SK-N-SH (cell line): Measurements from ENCODE around the gene TM9SF4. TPM values are rescaled to one million over a fixed set of nuclear protein-coding genes. Genes with fewer than 3 reads are reported as not detected.

Experiments used
- CTCF ChIA-PET: fragments of 300-600, 350-600 bp; formaldehyde crosslinking; extraction: SDS; loops from one replicate; lab custom pipeline; 2021; lab: Yijun Ruan, JAX
- POLR2A ChIA-PET: fragments of 350-600 bp; sonication (Branson Sonifier 250); formaldehyde crosslinking; extraction: SDS; loops from one replicate; lab custom pipeline; 2020; ENCODE audit warnings: antibody characterized with exemption, inconsistent platforms; lab: Yijun Ruan, JAX
- DNase-seq: peaks from one replicate; pipeline ENCODE4 v3.0.0; 2012
- H2AFZ ChIP-seq: fragments of 200-600 bp; sonication (generic); 2 replicates; pipeline ENCODE4 v1.8.1; 2016; ENCODE audit warnings: antibody characterized with exemption, mild to moderate bottlenecking, low read depth
- H3F3A ChIP-seq: fragments of 200-600 bp; sonication (generic); replicated peaks from 2 replicates; pipeline ENCODE3; 2016; ENCODE audit warnings: antibody characterized with exemption, mild to moderate bottlenecking; ENCODE audit not compliant: insufficient read depth
- H3K27ac ChIP-seq, 2 experiments: fragments of 200-500 bp in 1 of 2; fragments of 200-600 bp in 1 of 2; sonication (Bioruptor generic) in 1 of 2; sonication (generic), shearing (Covaris generic) in 1 of 2; 2 replicates each; pipeline versions ENCODE4 v1.5.1 to v1.6.1; 2014 to 2016; ENCODE audit warnings: low read depth in 2 of 2, inconsistent platforms in 1 of 2, low read length in 1 of 2, mild to moderate bottlenecking in 1 of 2, mixed read lengths in 1 of 2
- H3K27me3 ChIP-seq: fragments of 200-600 bp; sonication (generic), shearing (Covaris generic); 2 replicates; pipeline ENCODE4 v1.6.1; 2016; ENCODE audit warnings: mixed run types; ENCODE audit not compliant: insufficient read depth
- H3K36me3 ChIP-seq, 2 experiments: fragments of 200-500 bp in 1 of 2; fragments of 200-600 bp in 1 of 2; sonication (Bioruptor generic) in 1 of 2; sonication (generic) in 1 of 2; replicated peaks in 1 of 2; 2 replicates each; pipeline versions ENCODE3 to v1.5.1; 2014 to 2016; ENCODE audit warnings: low read length in 1 of 2, mild to moderate bottlenecking in 1 of 2; ENCODE audit not compliant: insufficient read depth in 2 of 2, control insufficient read depth in 1 of 2
- H3K4me1 ChIP-seq, 2 experiments: fragments of 200-500 bp in 1 of 2; fragments of 200-600 bp in 1 of 2; sonication (Bioruptor generic) in 1 of 2; sonication (generic), shearing (Covaris generic) in 1 of 2; 2 replicates each; pipeline versions ENCODE4 v1.5.1 to v1.6.1; 2014 to 2016; ENCODE audit warnings: low read depth in 1 of 2, low read length in 1 of 2, mixed run types in 1 of 2; ENCODE audit not compliant: insufficient read depth in 2 of 2, control insufficient read depth in 1 of 2
- H3K4me2 ChIP-seq: fragments of 200-600 bp; sonication (generic), shearing (Covaris generic); 2 replicates; pipeline ENCODE4 v1.6.1; 2017; ENCODE audit warnings: mixed run types
- H3K4me3 ChIP-seq, 2 experiments: fragments of 200-500 bp in 1 of 2; fragments of 200-600 bp in 1 of 2; sonication (Bioruptor generic) in 1 of 2; sonication (generic), shearing (Covaris generic) in 1 of 2; 2 replicates each; pipeline versions ENCODE4 v1.5.1 to v1.8.1; 2014 to 2016; ENCODE audit warnings: low read depth in 2 of 2, inconsistent platforms in 1 of 2, low read length in 1 of 2, mild to moderate bottlenecking in 1 of 2, mixed read lengths in 1 of 2, moderate library complexity in 1 of 2
- H3K79me2 ChIP-seq: fragments of 200-600 bp; sonication (generic); 2 replicates; pipeline ENCODE4 v1.8.1; 2017; ENCODE audit warnings: mild to moderate bottlenecking; ENCODE audit not compliant: insufficient read depth
- H3K9ac ChIP-seq: fragments of 200-600 bp; sonication (generic); 2 replicates; pipeline ENCODE4 v1.6.1; 2017; ENCODE audit warnings: mixed run types
- H3K9me2 ChIP-seq: fragments of 200-600 bp; sonication (generic); 2 replicates; pipeline ENCODE4 v1.6.1; 2017; ENCODE audit warnings: mixed run types
- H3K9me3 ChIP-seq: fragments of 200-600 bp; sonication (generic); 2 replicates; pipeline ENCODE4 v1.6.1; 2017; ENCODE audit warnings: mixed run types, mild to moderate bottlenecking, moderate library complexity
- H4K20me1 ChIP-seq: fragments of 200-600 bp; sonication (generic); 2 replicates; pipeline ENCODE4 v1.6.1; 2017; ENCODE audit warnings: mild to moderate bottlenecking, mixed run types; ENCODE audit not compliant: insufficient read depth
- CHD2 ChIP-seq: fragments of 150-350 bp; IDR thresholded peaks from 2 replicates; pipeline ENCODE4 v1.6.1; 2018; ENCODE audit warnings: low read length; ENCODE audit not compliant: partially characterized antibody
- FOXJ3 ChIP-seq: sonication (generic); formaldehyde crosslinking; IDR thresholded peaks from 2 replicates; pipeline ENCODE4 v1.5.1; 2020; ENCODE audit warnings: mild to moderate bottlenecking, missing genetic modification reagents
- GATA2 ChIP-seq: sonication (generic); formaldehyde crosslinking; IDR thresholded peaks from 2 replicates; pipeline ENCODE4 v1.5.0; 2020; ENCODE audit warnings: mild to moderate bottlenecking, missing genetic modification reagents
- MEF2A ChIP-seq: IDR thresholded peaks from 2 replicates; pipeline ENCODE4 v1.4.0; 2012; ENCODE audit warnings: low read depth, borderline replicate concordance
- MXI1 ChIP-seq: IDR thresholded peaks from 2 replicates; pipeline ENCODE4 v1.6.1; 2012; ENCODE audit warnings: mild to moderate bottlenecking, low read depth, low read length, improper control_type of control experiment
- NFIC ChIP-seq: IDR thresholded peaks from 2 replicates; pipeline ENCODE4 v1.4.0; 2012; ENCODE audit warnings: borderline replicate concordance
- PBX3 ChIP-seq: IDR thresholded peaks from 2 replicates; pipeline ENCODE4; 2012
- RAD21 ChIP-seq: IDR thresholded peaks from 2 replicates; pipeline ENCODE4 v1.6.1; 2012; ENCODE audit warnings: mild to moderate bottlenecking, low read length
- RFX5 ChIP-seq: IDR thresholded peaks from 2 replicates; pipeline ENCODE4 v1.6.1; 2012; ENCODE audit warnings: mild to moderate bottlenecking, improper control_type of control experiment, low read length
- RXRA ChIP-seq: IDR thresholded peaks from 2 replicates; pipeline ENCODE4 v1.4.0; 2012; ENCODE audit warnings: low read depth, mild to moderate bottlenecking, borderline replicate concordance
- SIN3A ChIP-seq: IDR thresholded peaks from 2 replicates; pipeline ENCODE4 v1.6.1; 2012; ENCODE audit warnings: low read depth, mild to moderate bottlenecking, low read length, moderate library complexity, borderline replicate concordance
- SMC3 ChIP-seq: IDR thresholded peaks from 2 replicates; pipeline ENCODE4 v1.6.1; 2012; ENCODE audit warnings: low read depth, low read length, improper control_type of control experiment
- TAF1 ChIP-seq: IDR thresholded peaks from 2 replicates; pipeline ENCODE4 v1.6.1; 2012; ENCODE audit warnings: low read depth, mild to moderate bottlenecking, low read length, moderate library complexity, borderline replicate concordance
- TCF12 ChIP-seq: IDR thresholded peaks from 2 replicates; pipeline ENCODE4 v1.4.0; 2012
- WGBS: methylation state at CpG from one replicate; pipeline ENCODE4 v1.1.6; 2017; ENCODE audit warnings: low lambda C conversion rate; 5-methylcytosine and 5-hydroxymethylcytosine counted together
- polyA plus RNA-seq, 3 experiments: library from polyadenylated mRNA; depleted of rRNA; stranded (reverse); fragments of >200 nt; gene quantifications; 2 replicates each; pipeline ENCODE4 v1.2.3, GENCODE V29; 2012
- TF ChIP-seq, protein P1 (sequence below): IDR thresholded peaks from 2 replicates; pipeline ENCODE4 v1.4.0; 2012; ENCODE audit warnings: low read depth, borderline replicate concordance
- TF ChIP-seq, protein P2 (sequence below): fragments of 200-600 bp; sonication (generic); IDR thresholded peaks from 2 replicates; pipeline ENCODE4 v1.6.1; 2017; ENCODE audit warnings: antibody characterized with exemption, mild to moderate bottlenecking, moderate library complexity

TM9SF4 gene
- polyA plus RNA-seq, 1 of the 3 experiments (the other 2 are of a cell fraction), result 61.0 TPM

GRCh38 chr20:32112841-32113240, 3.3 kb downstream of the TM9SF4 start:
- Histone ChIP-seq H4K20me1 (peaks cover 61% of the 10 kb centered on the region), H3K9me2 (no peaks in the 10 kb centered on the region), H3K9ac (no peak overlapping the region), H3K27ac (peak overlapping the region in 1 of 2 experiments; percentile 7; a peak in 1 of 4 replicates), H3K4me3 (no peak overlapping the region), H3K4me2 (no peak overlapping the region), H3F3A (peaks cover 3% of the 10 kb centered on the region), H3K4me1 (peaks cover 5 to 24% of the 10 kb centered on the region in 2 experiments; a peak in 3 of 4 replicates), H2AFZ (no peak overlapping the region), H3K27me3 (no peaks in the 10 kb centered on the region), H3K79me2 (peaks cover 83% of the 10 kb centered on the region), H3K9me3 (no peaks in the 10 kb centered on the region), H3K36me3 (peaks cover 0 to 3% of the 10 kb centered on the region in 2 experiments)
- ChIA-PET CTCF (no interaction called here), POLR2A (no interaction called here)
- no peak for DNase-seq
- TF ChIP-seq RAD21 (no peak), RXRA (no peak), MXI1 (no peak)
- 88% methylated on average over 5 of the region's 5 CpGs for WGBS

DNA sequence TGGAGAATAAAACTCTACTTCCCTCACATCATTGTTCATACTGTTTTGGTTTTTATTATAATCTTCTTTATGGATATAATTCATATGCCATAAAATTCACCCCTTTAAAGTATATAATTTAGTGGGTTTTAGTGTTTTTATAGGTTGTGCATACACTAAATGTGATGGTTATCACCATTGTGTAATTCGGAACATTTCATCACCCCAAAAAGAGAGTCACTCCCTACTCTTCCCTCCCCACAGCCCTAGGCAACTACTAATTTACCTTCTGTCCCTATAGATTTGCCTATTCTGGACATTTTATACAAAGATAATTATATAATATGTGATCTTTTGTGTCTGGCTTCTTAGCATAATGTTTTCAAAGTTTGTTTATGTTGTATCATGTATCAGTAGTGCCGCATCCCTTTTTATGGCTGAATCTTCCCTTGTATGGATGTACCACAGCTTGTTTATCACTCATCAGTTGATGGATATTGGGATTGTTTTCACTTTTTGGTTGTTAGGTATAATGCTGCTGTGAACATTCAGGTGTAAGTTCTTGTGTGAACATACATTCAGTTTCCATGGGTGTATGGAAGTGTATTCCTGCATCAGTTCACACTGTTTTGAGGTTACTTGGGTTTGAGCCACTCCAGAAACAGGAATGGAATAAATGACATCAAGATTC, 4.2 kb downstream of the TM9SF4 start:
- no peak overlapping the region for H2AFZ ChIP-seq
- CTCF ChIA-PET, result interaction anchor here (0.6 kb wide), 1 partner anchor 18 kb away, joined by 3 read pairs; no protein-coding TSS in a partner anchor
- H3K79me2 ChIP-seq, result peaks cover 91% of the 10 kb centered on the region
- no peaks in the 10 kb centered on the region for H3K9me3 ChIP-seq
- peaks cover 63% of the 10 kb centered on the region for H4K20me1 ChIP-seq
- H3K27me3 ChIP-seq, result no peaks in the 10 kb centered on the region
- H3K36me3 ChIP-seq, result peaks cover 0 to 3% of the 10 kb centered on the region in 2 experiments
- H3F3A ChIP-seq, result peaks cover 4% of the 10 kb centered on the region
- H3K27ac ChIP-seq, result peak overlapping the region in 1 of 2 experiments; percentile 3; a peak in 1 of 4 replicates
- POLR2A ChIA-PET, result no interaction called here
- no peak overlapping the region for H3K4me2 ChIP-seq
- no peak for TF ChIP-seq FOXJ3 (CRISPR knock-in tag)
- TF ChIP-seq, protein P1, sequence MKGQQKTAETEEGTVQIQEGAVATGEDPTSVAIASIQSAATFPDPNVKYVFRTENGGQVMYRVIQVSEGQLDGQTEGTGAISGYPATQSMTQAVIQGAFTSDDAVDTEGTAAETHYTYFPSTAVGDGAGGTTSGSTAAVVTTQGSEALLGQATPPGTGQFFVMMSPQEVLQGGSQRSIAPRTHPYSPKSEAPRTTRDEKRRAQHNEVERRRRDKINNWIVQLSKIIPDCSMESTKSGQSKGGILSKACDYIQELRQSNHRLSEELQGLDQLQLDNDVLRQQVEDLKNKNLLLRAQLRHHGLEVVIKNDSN, result no peak
- TF ChIP-seq NFIC, result no peak
- no peak for TF ChIP-seq RXRA
- no peak for TF ChIP-seq SIN3A
- TF ChIP-seq PBX3, result no peak
- no peak for TF ChIP-seq GATA2
- no peak for TF ChIP-seq TCF12
- no peak for TF ChIP-seq SMC3
- TF ChIP-seq CHD2, result no peak
- TF ChIP-seq RFX5, result no peak
- TF ChIP-seq TAF1, result no peak
- TF ChIP-seq MXI1, result no peak
- no peak for TF ChIP-seq MEF2A
- TF ChIP-seq, protein P2, sequence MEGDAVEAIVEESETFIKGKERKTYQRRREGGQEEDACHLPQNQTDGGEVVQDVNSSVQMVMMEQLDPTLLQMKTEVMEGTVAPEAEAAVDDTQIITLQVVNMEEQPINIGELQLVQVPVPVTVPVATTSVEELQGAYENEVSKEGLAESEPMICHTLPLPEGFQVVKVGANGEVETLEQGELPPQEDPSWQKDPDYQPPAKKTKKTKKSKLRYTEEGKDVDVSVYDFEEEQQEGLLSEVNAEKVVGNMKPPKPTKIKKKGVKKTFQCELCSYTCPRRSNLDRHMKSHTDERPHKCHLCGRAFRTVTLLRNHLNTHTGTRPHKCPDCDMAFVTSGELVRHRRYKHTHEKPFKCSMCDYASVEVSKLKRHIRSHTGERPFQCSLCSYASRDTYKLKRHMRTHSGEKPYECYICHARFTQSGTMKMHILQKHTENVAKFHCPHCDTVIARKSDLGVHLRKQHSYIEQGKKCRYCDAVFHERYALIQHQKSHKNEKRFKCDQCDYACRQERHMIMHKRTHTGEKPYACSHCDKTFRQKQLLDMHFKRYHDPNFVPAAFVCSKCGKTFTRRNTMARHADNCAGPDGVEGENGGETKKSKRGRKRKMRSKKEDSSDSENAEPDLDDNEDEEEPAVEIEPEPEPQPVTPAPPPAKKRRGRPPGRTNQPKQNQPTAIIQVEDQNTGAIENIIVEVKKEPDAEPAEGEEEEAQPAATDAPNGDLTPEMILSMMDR, result no peak
- H3K4me1 ChIP-seq, result peaks cover 5 to 24% of the 10 kb centered on the region in 2 experiments; a peak in 3 of 4 replicates
- WGBS, result 87% methylated on average over 2 of the region's 2 CpGs
- H3K9me2 ChIP-seq, result no peaks in the 10 kb centered on the region
- H3K4me3 ChIP-seq, result no peak overlapping the region
- no peak overlapping the region for H3K9ac ChIP-seq
- no peak for DNase-seq
